HG03460 (cell line): ENCODE measurements around the gene FAM53C.
"Not testable (repeated sequence)": the region's sequence is repeated elsewhere in the genome, so short reads cannot be mapped to it uniquely, and the experiment has no call there.

Source experiments
- ATAC-seq: cut with Tn5 transposase; IDR thresholded peaks from one replicate; pipeline ENCODE4 v1.9.1; 2021; ENCODE audit not compliant: unreplicated experiment

FAM53C gene

GRCh38 chr5:138337685-138338410 lies at the start of gene FAM53C:
FAM53C (plus strand) TSS chr5:138338266; CDS start chr5:138341336, 3,070 bp downstream.
- peak; percentile 78 for ATAC-seq

GRCh38 chr5:138289296-138289695 lies 48.8 kb upstream of the FAM53C start:
- no peak for ATAC-seq

GRCh38 chr5:138303372-138303771 lies 34.7 kb upstream of the FAM53C start:
- no peak for ATAC-seq

- ATAC-seq: no peak
Measured at GRCh38 chr5:138305797-138306196, 32.3 kb upstream of the FAM53C start.

- ATAC-seq: no peak
Measured at GRCh38 chr5:138315751-138316278, 22.3 kb upstream of the FAM53C start.

- no peak for ATAC-seq
Measured at GRCh38 chr5:138316355-138316754, 21.7 kb upstream of the FAM53C start.

- not testable (repeated sequence) for ATAC-seq
Measured at GRCh38 chr5:138318211-138318610, 19.9 kb upstream of the FAM53C start.

GRCh38 chr5:138330813-138331448 lies 7.1 kb upstream of the FAM53C start:
- no peak for ATAC-seq

- ATAC-seq: peak; percentile 99
Measured at GRCh38 chr5:138331449-138332368, 6.4 kb upstream of the FAM53C start, which contains the start of gene CDC25C. CDC25C (minus strand) TSS chr5:138331804; CDS start chr5:138331180, 624 bp downstream.

- no peak for ATAC-seq
Measured at GRCh38 chr5:138334867-138335447, 3.1 kb upstream of the FAM53C start.

GRCh38 chr5:138336952-138337684 lies 948 bp upstream of the FAM53C start:
- ATAC-seq: peak; percentile 13

- ATAC-seq: peak; percentile 9
Measured at GRCh38 chr5:138338411-138339090, 485 bp downstream of the FAM53C start.

GRCh38 chr5:138339091-138339456 lies 1.0 kb downstream of the FAM53C start:
- no peak for ATAC-seq

GRCh38 chr5:138339464-138339863 lies 1.4 kb downstream of the FAM53C start:
- ATAC-seq: no peak

GRCh38 chr5:138340008-138340407 lies 1.9 kb downstream of the FAM53C start:
- ATAC-seq: no peak

GRCh38 chr5:138344887-138345622 lies 7.0 kb downstream of the FAM53C start:
- no peak for ATAC-seq

- no peak for ATAC-seq
Measured at GRCh38 chr5:138346889-138347288, 8.8 kb downstream of the FAM53C start.

GRCh38 chr5:138349852-138350562 lies 11.9 kb downstream of the FAM53C start:
- ATAC-seq: no peak
